Vagina (tissue), 2 donors: ENCODE results near the gene CR2.

ENCODE experiments used
- POLR2AphosphoS5 ChIP-seq, 2 donors: sonication (generic); formaldehyde crosslinking; IDR thresholded peaks; one replicate each; pipeline ENCODE4 v1.9.0; 2017; ENCODE audit warnings: antibody characterized with exemption in 2 of 2, mild to moderate bottlenecking in 2 of 2, low read depth in 1 of 2; ENCODE audit not compliant: insufficient read depth in 1 of 2
- TF ChIP-seq, protein P1 (sequence below), 3 experiments: fragments of 450-650 bp in 2 of 3; fragments of 200-600 bp in 1 of 3; sonication (generic) in 1 of 3; IDR thresholded peaks; one replicate each; pipeline ENCODE4 v1.5.1; 2017 to 2019; ENCODE audit warnings: antibody characterized with exemption in 3 of 3, mild to moderate bottlenecking in 2 of 3, moderate library complexity in 2 of 3

DNA sequence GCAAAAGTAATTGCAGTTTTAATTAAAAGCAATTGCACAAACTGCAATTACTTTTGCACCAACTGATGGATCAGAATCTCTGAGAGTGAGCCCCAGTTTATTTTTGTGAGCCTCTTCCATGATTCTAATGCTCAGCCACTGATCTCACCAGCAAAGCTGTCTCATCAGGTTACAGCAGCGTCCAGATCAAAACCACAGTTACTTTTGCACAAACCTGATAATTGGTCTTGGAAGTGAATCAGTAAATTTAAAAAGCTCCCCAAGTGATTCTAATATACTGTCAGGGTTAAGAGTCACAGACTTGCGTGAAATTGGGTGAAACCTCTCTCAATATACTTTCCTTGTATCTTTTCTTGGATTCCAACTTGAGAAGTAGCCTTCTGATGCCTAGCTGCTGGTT lies 13.5 kb upstream of the CR2 start:
- TF ChIP-seq, protein P1, sequence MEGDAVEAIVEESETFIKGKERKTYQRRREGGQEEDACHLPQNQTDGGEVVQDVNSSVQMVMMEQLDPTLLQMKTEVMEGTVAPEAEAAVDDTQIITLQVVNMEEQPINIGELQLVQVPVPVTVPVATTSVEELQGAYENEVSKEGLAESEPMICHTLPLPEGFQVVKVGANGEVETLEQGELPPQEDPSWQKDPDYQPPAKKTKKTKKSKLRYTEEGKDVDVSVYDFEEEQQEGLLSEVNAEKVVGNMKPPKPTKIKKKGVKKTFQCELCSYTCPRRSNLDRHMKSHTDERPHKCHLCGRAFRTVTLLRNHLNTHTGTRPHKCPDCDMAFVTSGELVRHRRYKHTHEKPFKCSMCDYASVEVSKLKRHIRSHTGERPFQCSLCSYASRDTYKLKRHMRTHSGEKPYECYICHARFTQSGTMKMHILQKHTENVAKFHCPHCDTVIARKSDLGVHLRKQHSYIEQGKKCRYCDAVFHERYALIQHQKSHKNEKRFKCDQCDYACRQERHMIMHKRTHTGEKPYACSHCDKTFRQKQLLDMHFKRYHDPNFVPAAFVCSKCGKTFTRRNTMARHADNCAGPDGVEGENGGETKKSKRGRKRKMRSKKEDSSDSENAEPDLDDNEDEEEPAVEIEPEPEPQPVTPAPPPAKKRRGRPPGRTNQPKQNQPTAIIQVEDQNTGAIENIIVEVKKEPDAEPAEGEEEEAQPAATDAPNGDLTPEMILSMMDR (IDR thresholded peaks at IDR 0.05) = no peak
- no peak for TF ChIP-seq POLR2AphosphoS5 (IDR thresholded peaks at IDR 0.05; ENCODE audit: insufficient read depth in 1 of 2, low read depth in 1 of 2)
